Thyroid gland (tissue), 4 donors: ENCODE measurements around the gene VCP.

Experiments used
- POLR2A ChIP-seq, 2 donors: fragments of 450-650 bp; IDR thresholded peaks; one replicate each; pipeline ENCODE4 v1.6.1; 2017; ENCODE audit warnings: antibody characterized with exemption in 2 of 2, mild to moderate bottlenecking in 2 of 2, moderate library complexity in 1 of 2
- TF ChIP-seq, protein P1 (sequence below), 6 experiments: fragments of 200-600 bp in 3 of 6; fragments of 450-650 bp in 3 of 6; sonication (generic) in 3 of 6; IDR thresholded peaks; one replicate each; pipeline ENCODE4 v1.5.1; 2016 to 2019; ENCODE audit warnings: antibody characterized with exemption in 6 of 6, mild to moderate bottlenecking in 2 of 6, inconsistent platforms in 1 of 6, moderate library complexity in 1 of 6

DNA sequence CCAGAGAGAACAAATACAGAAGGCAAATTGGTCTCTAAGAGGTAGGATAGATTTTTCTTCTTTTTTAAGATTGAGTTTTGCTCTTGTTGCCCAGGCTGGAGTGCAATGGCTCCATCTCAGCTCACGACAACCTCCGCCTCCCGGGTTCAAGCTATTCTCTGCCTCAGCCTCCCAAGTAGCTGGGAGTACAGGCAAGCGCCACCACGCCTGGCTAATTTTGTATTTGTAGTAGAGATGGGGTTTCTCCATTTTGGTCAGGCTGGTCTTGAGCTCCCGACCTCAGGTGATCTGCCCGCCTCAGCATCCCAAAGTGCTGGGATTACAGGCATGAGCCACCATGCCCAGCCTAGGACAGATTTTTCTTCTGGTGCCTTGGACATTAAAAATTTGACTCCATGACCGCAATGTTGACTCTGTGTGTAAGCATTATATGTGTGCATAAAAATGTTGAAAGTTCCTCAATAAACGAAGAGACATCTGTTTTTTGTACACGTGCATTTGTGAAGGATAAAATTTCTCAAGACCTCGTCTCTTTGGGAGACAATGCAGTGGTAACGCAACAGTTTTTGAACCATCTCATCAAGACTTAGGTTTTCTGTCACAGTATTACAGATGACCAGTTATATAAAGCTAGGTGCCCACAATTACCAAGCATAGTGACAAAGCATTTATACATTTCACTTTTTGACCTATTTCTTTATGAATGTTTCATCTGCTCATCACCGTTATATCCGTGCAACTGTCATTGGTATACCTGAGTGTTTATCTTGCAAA, 17.4 kb downstream of the VCP start:
- TF ChIP-seq, protein P1, sequence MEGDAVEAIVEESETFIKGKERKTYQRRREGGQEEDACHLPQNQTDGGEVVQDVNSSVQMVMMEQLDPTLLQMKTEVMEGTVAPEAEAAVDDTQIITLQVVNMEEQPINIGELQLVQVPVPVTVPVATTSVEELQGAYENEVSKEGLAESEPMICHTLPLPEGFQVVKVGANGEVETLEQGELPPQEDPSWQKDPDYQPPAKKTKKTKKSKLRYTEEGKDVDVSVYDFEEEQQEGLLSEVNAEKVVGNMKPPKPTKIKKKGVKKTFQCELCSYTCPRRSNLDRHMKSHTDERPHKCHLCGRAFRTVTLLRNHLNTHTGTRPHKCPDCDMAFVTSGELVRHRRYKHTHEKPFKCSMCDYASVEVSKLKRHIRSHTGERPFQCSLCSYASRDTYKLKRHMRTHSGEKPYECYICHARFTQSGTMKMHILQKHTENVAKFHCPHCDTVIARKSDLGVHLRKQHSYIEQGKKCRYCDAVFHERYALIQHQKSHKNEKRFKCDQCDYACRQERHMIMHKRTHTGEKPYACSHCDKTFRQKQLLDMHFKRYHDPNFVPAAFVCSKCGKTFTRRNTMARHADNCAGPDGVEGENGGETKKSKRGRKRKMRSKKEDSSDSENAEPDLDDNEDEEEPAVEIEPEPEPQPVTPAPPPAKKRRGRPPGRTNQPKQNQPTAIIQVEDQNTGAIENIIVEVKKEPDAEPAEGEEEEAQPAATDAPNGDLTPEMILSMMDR (IDR thresholded peaks at IDR 0.05): no peak
- TF ChIP-seq POLR2A (IDR thresholded peaks at IDR 0.05): no peak
